ENCODE results near the gene LTF.

LTF gene

DNA sequence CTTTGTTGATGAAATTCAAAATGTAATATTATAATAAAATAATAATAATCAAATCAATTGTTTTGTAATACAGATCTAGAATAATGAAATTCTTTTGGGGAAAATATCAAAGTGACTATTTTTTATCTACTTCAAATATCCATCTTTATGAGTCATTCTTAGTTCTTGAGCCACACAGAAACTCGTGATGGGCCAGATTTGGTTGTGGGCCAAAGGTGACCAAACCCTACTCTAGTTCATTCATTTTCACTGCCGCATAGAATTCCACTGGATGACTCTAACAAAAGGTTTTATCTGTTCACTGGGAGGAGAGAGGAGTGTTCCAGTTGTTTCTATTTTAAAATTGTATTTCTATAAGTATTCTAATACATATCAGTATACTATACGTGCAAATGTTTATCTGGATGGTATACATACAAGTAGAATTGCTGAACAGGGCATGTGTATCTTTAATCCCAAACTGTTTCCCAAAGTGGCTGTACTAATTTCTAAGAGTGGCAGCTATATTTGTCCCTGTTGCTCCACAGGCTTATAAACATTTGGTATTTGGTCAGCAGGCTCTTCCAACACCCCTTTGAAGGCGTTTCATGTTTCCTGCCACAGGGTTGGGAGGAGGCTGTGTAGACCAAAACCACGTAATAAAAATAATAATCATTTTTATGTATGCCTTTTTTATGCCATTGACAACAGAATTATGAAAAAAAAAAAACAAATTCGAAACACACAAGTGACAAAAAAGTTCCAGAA lies 25.8 kb upstream of the LTF start:
- DNase-seq, result no peak

DNA sequence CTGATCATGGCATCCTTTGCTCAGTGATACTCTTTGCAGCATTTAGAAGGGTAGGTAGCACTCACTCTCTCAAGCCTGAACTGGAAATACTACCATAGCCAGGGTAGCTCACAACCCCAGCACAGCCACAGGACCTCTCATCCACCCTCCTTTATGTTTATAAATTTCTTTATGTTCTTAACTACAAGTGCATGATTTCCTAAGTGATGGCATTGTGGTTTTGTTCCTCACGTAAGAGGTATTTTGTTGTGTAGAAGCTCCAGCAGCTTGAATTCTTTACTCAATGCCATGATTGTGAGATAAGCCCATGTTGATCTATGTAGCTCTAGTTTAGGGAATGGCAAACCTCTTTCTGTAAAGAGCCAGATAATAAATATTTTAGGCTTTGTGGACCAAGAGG lies 25.2 kb upstream of the LTF start:
- no peak for DNase-seq

DNA sequence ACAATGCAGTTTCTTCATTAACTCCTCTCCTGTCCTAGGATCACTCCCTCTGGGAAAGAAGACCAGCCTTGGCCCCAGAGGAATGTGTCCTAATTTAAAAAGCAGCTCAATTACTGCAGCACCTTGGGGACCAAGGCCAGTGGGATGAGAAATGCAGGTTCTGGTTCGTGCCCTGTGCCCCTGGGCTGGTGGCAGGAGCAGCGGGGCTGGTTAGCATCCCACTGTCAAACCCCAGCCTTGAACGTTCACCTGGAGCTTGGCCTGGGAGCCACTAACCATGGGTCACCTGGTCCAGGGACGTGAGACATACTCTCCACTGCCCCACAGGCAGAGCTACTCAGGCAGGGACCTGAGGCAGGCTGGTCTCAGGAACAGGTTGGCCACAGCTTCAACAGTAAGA lies 24.7 kb upstream of the LTF start:
- no peak for DNase-seq

DNA sequence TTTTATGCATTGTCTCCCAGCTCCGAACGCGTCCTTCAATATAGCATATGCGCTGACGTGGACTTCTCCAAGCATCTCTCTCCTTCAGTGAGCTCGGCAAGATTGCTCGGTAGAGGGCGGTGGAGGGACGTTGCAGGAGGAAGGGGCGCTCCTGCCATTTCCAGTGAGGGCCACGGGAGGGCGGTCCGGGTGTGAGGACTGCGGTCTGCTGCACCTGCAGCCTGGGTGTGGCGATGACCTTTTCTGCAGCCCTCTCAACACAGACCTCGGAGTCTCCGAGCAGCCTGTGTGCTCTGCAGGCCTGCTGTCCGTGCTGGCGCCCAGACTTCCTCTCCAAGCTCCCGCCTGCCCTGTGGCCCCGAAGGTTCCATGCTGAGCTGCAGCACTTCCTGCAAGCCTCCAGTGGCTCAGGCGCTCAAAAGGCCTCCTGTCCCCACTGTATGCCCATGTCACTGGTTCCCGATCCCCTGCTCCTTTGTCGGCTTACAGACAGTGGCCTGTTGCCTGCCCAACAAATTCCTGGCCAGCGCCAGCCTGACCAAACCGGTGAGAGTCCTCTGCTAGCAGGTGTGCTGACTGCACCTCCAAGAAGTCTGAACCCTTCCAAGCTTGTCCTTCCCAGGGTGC lies 24.1 kb upstream of the LTF start:
- no peak for DNase-seq

DNA sequence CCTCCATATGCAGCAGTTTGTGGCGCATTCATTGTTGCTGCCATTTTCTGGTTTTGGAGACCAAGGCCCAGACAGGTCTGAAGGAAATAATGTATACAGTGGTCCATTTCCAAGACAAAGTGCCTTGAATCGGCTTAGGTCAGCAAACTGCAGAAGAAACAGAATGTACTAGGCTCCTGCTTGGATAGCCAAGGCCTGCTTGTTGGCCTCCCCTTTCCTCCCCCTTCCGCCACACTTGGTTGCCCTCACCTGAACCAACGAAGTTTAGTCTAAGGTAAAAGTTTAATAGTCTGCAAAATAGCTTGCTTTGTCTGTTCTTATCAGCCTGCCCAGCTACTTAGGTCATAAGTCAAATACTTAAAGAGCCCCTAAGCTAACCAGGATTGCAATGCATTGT lies 21.1 kb upstream of the LTF start:
- DNase-seq, result no peak

DNA sequence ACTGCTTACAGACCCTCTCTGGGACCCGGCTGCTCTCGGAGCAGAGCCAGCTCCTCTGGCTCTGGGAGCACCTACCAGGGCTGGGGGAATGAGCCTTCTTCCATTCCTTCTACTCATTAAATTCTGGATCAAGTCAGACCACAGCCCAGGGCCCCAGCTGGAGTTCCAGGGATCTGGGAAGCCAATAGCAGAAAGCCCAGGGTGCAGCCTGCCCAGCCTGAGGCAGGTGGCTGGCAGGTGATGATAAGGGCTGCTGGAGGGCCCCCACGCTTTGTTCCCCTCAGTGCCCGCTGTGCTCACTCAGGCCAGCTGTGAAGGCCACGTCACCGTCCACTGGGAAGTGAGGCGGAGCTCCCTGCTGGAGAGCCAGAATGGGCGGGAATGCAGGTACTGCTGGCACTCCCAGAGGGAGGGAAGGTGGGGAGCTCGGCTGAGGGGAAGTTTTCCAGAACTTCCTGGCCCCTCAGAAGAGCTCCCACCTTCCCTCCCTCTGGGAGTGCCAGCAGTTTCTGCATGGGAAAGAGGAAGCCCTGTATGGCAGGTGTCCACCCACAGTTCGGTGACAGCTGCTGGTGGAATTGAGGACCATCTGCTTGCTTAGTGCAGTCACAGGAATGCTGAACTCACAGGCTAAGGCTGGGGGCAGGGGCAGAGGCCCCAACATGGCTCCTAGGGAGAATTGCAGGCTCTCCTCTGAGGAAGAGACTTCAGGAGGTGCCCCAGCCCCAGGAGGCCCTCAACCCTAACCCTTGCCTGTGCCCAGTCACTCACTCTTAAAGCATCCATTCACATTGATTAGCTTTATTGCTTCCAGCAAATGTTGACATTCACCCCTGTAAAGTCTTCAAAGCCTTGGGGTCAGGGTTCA lies 20.4 kb upstream of the LTF start:
- DNase-seq, result no peak

DNA sequence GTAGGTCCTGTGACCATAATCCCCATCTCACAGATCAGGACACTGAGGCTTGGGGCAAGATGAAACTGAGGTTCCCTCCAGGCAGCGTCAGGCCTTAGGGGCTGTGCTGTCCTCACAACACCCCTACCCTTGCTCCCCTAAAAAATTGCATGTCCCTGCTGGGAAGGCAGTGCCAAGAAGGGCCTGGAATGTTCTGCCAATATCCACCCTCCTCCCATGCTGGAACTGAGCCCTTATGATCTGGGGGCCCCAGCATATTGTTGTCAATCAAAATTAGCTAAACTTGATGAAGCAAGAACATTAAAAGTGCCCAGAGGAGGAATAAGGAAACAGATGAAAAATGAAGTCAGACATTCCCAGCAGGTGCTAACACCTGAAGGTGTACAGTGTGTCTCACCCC lies 19.7 kb upstream of the LTF start:
- DNase-seq, result no peak

DNA sequence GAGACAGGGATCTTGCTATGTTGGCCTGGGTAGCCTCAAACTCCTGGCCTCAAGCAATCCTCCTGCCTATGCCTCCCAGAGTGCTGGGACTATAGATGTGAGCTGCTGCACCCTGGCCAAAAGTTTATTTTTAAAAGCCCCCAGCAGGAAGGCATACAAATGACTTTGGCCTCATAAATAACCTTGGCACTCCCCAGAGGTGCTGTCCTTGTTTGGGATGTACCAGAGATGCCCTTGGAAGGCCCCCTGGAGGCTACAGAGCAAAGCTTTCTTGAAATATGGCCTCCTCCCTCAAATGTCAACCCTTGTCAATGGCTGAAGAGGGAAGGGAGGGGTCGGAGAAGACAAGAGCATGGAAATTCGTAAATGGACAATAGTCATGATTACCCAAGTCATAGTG lies 19.1 kb upstream of the LTF start:
- no peak for DNase-seq

DNA sequence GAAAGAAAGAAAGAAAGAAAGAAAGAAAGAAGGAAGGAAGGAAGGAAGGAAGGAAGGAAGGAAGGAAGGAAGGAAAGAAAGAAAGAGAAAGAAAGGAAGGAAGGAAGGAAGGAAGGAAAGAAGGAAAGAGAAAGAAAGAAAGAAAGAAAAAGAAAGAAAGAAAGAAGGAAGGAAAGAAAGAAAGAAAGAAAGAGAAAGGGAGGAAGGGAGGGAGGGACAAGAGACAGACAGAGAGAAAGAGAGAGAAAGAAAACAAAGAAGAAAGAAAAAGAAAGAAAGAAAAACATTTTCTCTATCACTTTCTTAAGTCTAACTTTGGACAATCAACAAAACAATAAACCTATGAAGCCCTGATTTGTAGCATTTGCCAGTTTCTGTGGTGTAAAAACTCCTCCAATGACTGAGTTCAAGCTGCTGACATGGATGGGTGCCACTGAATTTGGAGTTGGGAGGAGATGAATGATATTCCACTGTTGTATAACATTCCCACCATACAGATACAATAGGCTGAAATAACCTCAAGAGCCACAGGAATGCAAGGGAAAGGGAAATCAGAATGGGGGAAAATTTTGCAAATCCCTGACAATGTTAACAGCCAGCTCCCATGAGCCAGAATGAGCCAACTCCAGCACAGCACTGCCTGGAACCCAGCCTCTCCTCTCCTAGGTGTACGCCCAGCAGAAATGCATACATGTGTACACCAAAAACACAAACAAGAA lies 18.1 kb upstream of the LTF start:
- DNase-seq, result no peak

DNA sequence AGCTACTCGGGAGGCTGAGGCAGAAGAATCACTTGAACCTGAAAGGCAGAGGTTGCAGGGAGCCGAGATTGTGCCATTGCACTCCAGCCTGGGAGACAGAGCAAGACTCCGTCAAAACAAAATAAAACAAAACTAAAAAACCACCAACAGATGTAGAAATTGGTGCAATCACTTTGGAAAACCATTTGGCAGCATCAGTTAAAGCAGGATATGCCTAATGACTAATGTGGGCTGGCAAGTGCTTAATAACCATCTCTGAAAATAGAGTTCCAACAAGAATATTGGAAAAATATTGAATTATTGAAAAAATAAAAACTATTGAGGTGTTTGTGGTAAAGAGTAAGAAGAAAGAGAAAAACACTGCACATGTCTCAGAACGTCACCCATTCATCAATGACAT lies 16.9 kb upstream of the LTF start:
- DNase-seq, result no peak

DNA sequence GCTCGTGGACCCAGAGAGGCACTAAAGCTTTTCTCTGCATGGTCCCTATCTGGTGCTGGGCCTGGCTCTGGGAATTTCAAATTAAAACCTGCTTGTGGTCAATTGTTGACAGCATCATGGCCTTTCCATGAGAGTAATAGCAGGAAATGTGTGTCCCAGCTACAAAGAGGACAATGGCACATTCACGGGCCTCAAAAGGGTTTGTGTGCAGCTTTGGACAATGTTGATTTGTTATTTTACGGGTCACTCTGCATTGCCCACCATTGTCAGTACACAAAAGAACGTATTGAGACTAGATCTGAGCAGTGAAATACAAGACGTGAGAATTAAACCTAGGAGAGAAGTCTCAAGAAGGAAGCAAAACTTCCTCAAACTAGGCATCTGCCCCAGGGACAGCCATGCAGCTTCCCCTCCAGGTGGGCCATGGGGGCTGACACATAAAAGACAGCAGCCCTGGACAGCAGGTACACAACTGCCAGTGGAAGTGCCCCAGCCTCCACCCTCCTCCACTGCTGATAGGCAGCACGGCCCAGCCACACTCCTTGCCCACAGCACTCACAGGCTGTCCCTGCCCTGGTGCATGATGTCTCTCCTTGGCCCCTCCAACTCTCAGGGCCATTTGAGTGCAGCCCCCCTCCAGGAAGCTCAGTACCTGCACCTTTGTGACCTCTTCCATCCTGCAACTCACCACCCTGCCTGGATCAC lies 15.9 kb upstream of the LTF start:
- no peak for DNase-seq

DNA sequence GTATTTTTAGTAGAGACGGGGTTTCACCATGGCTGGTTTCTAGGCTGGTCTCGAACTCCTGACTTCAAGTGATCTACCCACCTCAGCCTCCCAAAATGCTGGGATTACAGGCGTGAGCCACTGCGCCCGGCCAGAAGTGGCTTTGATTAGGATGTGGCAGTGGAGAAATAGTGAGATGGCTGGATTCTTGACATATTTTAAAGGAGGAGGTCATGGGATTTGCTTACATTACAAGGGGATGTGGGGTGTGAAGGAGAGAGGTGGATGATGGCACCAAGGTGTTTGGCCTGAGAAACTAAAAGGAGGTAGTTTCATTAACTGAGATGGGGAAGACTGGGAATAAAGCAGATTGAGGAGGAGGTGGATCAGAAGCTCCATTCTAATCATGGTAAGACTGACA lies 15.0 kb upstream of the LTF start:
- DNase-seq, result no peak

DNA sequence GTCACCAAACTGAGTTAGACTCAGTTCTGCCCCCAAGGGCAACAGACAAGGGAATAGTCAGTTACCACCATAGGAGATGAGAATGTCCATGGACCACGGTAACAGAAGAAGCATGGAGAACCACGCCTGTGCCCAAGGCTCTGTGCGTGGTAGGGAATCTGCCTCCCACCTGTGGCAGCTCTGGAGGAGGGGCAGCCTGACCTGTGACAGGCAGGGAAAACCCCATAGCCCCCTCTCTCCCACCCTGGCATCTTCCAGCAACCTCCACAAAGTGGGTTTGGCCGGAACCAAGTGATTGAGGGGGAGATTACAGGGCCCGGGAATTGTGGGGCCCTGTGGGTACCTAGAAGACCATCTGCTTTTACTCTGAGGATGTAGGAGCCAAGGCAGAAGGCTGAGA lies 14.3 kb upstream of the LTF start:
- DNase-seq, result no peak

DNA sequence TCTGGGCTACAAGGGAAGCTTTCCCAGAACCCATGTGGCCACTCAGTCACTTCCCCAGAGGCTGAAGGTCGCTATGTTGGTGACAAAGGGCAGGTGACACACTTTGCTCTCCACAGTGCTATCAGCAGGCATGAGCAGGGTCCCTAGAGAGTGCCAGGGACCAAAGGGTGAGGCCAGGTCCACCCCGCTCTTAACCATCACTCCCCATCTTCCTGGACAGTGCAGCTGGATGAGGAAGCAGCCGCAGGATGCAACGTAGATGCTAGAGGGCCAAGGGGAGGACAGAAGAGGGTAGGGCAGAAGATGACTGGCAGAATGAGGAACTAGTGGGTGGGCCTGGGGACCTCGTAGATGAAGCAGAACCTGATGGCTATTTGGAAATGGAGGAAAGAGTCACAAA lies 13.6 kb upstream of the LTF start:
- no peak for DNase-seq

DNA sequence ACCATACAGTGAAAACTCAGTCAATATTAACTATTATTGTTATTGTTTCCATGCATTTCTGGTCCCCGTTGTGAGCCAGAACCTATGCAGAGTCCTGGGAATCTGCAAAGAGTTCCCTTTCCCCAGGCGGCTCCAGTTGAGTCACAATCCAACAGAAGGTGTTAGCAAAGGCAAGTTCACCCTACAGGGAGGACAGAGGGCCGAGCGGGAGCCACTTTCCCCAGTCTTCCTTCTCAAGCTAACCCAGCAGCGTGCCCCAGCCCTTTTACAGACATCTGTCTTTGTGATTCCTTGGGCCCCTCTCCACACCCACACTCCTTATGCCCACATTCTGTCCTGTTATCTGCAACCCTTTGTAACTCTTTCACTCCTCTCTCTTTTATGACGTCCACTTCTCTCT lies 13.1 kb upstream of the LTF start:
- no peak for DNase-seq

DNA sequence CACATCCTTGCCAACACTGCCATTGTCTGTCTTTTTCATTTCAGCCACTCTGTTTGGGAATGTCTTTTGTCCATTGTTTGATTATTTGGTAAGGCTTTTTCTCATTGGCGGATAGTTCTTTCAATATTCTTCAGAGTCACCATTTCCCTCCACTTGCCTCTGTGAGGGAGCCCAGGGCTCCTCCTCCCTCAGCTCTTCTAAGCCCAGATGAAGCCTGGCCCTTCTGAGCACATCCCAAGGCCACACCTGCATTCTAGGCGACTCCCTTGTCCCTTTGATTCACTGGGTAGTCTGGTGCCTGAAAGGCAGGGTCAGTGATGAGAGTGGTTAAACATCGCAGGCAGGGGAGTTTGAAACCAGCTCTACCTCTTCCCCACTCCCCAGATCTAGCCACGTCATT lies 12.4 kb upstream of the LTF start:
- no peak for DNase-seq

DNA sequence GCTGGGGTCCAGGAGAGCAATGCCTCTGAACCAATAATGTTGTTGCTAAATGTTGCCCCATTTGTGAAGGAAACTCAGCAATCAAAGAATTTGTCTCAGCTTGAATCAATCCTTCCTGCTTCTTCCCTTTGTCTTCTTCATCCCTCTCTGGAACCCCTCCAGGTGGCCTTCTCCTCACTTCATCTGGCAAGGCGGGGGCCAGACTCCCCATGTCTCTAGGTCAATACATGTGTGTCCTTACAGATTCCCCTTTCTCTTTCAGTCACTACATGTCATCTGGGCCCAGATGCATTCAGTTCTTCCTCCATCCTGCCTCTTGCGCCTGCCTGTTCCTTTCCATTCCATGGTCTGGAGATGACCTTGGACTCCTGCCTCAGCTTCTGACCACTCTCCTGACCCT lies 8.0 kb upstream of the LTF start:
- no peak for DNase-seq

DNA sequence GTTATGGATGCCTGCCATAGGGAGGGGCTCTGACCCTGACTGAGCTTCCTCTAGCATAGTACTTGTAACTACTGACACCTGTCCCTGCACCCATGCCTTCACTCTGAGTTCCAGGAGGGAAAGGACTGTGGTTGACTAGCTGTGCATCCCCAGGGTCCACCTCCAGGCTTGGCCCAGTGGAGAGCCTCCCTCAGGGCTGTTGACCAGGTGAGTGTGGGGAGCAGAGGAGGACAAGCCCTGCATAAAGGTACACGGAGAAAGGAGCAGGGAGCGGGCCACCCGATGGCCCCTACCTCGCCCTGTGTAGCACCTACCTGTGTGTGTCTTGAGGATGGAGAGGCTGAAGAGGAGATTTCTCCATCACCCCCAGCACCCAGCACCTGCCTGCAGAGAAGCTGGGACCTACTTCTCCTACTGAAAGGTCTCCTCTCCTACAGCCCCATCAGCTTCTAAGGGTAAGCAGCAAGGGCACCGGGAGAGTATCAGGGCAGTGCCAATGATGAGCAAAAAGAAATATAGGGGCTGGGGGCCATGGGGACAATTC lies 6.7 kb upstream of the LTF start:
- DNase-seq, result no peak

DNA sequence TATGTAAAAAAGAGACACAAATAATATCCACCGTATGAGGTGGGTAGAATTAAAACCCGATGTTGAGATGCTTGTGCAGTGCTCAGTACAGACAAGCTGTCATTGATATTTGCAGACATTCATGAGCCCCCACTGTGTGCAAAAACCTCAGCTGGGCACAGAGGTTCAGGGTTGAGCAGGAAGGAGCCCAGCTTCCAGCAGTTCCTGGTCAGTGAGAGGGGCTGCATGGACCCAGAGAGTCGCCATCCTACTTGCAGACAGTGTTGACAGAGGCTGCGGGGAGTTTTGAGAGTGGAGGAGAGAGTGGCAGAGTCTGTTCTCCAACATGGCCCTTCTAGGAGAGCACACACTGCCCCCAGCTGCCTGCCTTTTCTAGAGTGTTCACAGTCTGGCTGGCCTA lies 6.1 kb upstream of the LTF start:
- DNase-seq, result no peak

DNA sequence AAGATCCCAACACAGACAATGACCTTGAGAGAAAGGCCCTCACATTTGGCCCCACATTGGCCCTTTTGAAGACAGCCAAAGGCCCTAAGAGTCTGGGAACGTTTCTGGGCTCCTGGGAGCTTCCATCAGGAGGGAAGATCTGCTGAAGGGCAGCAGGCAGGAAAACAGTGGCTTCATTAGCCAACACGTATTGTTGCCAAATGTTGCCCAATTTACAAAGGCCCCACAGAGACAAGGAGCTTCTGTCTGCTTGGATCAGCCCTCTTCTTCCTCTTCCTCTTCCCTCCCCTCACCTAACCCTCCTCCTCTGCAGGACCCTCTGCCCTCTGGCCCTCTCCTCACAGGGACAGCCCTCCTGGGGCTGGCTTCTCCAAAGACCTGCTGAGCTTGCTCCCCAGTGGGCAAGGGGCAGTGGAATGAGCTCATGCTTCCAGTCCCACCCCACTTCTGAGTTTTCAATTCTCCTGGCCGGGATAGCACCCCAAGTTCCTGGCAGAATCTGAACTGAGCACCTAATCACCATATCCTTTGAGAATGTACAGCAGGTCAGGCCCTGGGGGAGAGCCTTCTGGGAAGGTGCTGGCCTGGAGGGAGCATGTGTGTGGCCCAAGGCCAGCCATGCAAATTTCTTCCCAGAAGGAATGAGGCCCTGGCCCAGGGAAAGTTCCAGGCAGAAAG lies 5.1 kb upstream of the LTF start:
- DNase-seq, result no peak

DNA sequence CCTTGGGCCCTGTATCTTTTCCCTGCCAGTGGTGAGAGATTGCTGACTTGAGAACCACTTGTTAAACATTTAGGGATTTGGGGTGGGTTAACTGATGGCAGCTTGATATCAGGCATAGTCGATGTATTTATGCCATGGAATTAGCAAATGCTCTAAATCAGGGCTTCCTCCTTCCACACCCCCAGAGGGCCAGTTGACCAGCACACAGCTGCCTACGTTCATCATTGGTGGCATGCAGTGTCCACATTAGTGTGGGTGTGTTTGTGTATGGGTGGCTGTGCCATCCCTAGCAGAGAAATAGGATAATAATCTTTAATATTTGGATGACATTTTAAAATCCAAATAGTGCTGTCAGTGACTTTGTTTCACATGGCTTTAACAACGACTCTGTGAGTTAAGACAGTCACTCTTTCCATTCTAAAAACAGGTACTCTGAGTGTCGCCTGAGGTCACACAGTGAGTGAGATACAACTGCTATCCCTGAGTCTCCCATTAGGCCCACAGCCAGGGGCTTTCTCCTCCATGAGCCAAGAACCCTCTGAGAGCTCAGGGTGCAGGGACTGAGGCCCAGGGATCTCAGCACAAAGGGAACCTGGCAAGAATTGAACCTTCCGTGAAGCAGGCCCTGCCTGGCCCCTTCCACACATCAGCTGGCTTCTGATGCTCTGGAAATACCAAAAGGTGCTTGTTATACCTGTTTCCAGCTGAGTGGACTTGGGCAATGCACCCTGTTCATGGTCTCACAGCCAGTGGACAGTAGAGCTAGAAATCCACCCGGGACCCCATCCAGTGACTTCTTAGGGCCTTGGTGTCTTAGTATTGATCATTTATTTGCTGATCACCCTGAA lies 4.3 kb upstream of the LTF start:
- no peak for DNase-seq

Data from DMS79 (cell line).